Spinal cord (tissue), 10 donors: ENCODE results near the gene PARD3. TPM values are rescaled to one million over a fixed set of nuclear protein-coding genes. Genes with fewer than 3 reads are reported as not detected.
A peak's percentile ranks its signal among the peaks of the same experiment; 100 is the strongest.
"Not testable (repeated sequence)": the region's sequence is repeated elsewhere in the genome, so short reads cannot be mapped to it uniquely, and the experiment has no call there.

Experiments used
- DNase-seq, 6 donors: peaks; one replicate each; pipeline versions ENCODE4 v3.0.0 to v3.0.0-alpha.2; 2013 to 2015; ENCODE audit warnings: low spot score in 6 of 6, low read depth in 4 of 6
- H3K27ac ChIP-seq: one replicate; pipeline ENCODE4 v1.5.1; 2013; ENCODE audit warnings: low read depth, low read length, control low read depth
- H3K27me3 ChIP-seq: one replicate; pipeline ENCODE4 v1.6.1; 2013; ENCODE audit warnings: low read length; ENCODE audit not compliant: control insufficient read depth, insufficient read depth
- H3K36me3 ChIP-seq: one replicate; pipeline ENCODE4 v1.6.1; 2013; ENCODE audit warnings: low read length; ENCODE audit not compliant: control insufficient read depth, insufficient read depth
- H3K4me1 ChIP-seq: one replicate; pipeline ENCODE4 v1.6.1; 2013; ENCODE audit warnings: low read length; ENCODE audit not compliant: control insufficient read depth, insufficient read depth
- H3K4me3 ChIP-seq: one replicate; pipeline ENCODE4 v1.5.1; 2013; ENCODE audit warnings: low read depth, low read length, control low read depth
- H3K9me3 ChIP-seq: one replicate; pipeline ENCODE4 v1.6.1; 2013; ENCODE audit warnings: low read length; ENCODE audit not compliant: control insufficient read depth, insufficient read depth
- WGBS: methylation state at CpG from one replicate; pipeline ENCODE4 v1.1.5; 2013; ENCODE audit warnings: missing lambda C conversion rate; ENCODE audit not compliant: insufficient coverage; 5-methylcytosine and 5-hydroxymethylcytosine counted together
- polyA plus RNA-seq, 2 donors: library from polyadenylated mRNA; unstranded; fragments of 120-200 nt; gene quantifications; one replicate each; pipeline ENCODE4 v1.2.1, GENCODE V29; 2013; ENCODE audit not compliant: insufficient read length in 2 of 2
- total RNA-seq, 2 donors: library from RNA; depleted of rRNA in 1 of 2; stranded (reverse); fragments of 120-200 nt in 1 of 2; fragments of >200 nt in 1 of 2; gene quantifications; one replicate each; pipeline versions ENCODE4 v1.2.3 to v1.2.4, GENCODE V29; 2013 to 2014
- donor health status: healthy.

PARD3 gene
- total and polyA plus RNA-seq, 4 donors = 29.5 to 94.3 (median 47.1) TPM

GRCh38 chr10:34438741-34439140 is 376.4 kb downstream of the PARD3 start:
- H3K27me3 ChIP-seq = no peaks in the 10 kb centered on the region
- no peak for DNase-seq
- 81% methylated on average over 4 of the region's 4 CpGs for whole genome bisulfite sequencing

DNA sequence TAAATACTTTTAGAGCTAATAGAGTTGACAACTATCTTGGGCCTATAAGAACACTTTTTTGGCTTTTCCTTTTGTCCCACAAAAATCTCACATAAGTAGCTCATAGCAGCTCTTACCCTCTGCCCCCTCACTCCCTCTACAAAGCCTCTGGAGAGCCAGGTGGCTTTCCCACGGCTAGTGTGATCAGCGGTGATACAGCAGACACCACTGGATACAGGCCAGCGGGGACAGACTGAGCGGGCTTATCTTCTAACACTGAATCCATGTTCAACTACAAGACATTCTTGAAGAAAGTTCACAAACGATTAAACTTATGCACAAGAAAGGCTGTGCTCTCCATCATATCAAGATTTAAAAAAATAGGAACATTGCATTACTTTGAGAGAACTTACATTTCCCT is 377.2 kb downstream of the PARD3 start:
- Histone ChIP-seq H3K9me3 (no peaks in the 10 kb centered on the region), H3K4me1 (no peaks in the 10 kb centered on the region), H3K27me3 (no peaks in the 10 kb centered on the region), H3K27ac (no peak overlapping the region), H3K4me3 (no peak overlapping the region), H3K36me3 (no peaks in the 10 kb centered on the region)
- 60% methylated on average over 1 of the region's 5 CpGs for WGBS
- no peak for DNase-seq

More at GRCh38 chr10:34438741-34439140, 376.4 kb downstream of the PARD3 start:
- Histone ChIP-seq H3K27ac (no peak overlapping the region), H3K4me1 (no peaks in the 10 kb centered on the region), H3K36me3 (no peaks in the 10 kb centered on the region), H3K4me3 (no peak overlapping the region), H3K9me3 (no peaks in the 10 kb centered on the region)

DNA sequence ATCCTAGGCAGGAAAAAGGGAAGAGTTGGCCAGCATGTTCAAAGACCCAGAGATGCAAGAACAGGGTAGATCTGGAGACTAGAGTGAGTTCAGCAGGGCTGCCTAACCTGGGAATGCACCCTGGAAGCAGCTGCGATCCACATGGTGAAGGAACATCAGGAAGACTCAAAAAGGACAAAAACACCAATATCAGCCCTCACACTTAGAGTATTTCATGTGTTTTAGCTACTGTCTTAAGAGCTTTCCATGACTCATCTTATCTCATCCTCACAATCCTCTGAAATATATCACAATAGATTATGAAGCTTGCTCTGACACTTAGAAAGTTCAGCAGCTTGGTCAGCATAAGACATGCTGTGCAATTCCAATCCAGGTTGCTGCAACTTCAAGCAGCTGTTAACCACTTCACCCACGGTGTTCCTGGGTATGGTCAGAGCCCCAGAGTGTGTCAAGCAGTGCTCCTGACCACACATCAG is 380.9 kb downstream of the PARD3 start:
- H3K27ac ChIP-seq = peak overlapping the region; percentile 21
- no peaks in the 10 kb centered on the region for H3K27me3 ChIP-seq
- no peaks in the 10 kb centered on the region for H3K9me3 ChIP-seq
- WGBS = 83% methylated on average over 2 of the region's 2 CpGs
- H3K4me3 ChIP-seq = no peak overlapping the region
- H3K36me3 ChIP-seq = no peaks in the 10 kb centered on the region
- H3K4me1 ChIP-seq = no peaks in the 10 kb centered on the region
- peak in 1 of 6 donors; percentile 8 for DNase-seq

DNA sequence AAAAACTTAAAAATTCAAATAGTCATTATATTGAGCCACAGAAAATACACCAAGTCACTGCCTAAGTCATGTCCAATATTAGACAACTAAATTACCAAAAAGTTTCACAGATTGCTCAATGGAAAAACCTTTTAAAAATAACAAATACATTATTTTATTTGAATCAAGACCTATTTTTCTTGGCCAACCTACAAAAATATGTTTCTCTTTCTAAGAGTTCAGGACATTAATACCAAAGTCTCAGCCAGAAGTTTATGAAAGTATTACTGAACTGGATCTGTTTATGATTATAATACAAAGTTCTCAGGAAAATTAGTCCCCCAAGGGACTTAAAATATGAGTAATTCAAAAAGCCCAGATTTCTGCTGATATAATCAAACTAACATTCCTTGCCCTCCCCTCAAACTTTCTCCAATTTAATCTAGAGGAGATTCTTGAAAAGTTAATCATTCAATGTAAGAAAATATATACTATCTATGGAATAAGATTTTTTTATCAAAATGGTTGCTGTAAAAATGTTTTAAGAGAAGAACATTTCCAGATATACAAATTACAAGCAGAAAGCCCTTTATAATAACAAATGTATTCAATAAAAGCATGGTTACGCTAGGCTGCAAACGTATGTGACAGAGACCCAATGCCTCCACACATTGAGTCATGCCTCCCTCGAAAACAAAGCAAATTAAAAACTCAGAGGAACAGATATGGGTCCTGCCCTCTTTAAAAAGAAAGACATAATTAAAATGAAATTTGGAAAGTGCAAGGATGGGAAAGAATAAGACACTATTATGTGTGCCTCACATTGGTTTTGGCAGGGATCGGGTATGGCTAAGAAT is 381.6 kb downstream of the PARD3 start:
- Histone ChIP-seq H3K27ac (peak overlapping the region; percentile 36), H3K36me3 (no peaks in the 10 kb centered on the region), H3K4me3 (no peak overlapping the region), H3K27me3 (no peaks in the 10 kb centered on the region), H3K4me1 (no peaks in the 10 kb centered on the region), H3K9me3 (no peaks in the 10 kb centered on the region)
- WGBS = 63% methylated on average over 1 of the region's 4 CpGs
- DNase-seq = peak in 1 of 6 donors; percentile 35

DNA sequence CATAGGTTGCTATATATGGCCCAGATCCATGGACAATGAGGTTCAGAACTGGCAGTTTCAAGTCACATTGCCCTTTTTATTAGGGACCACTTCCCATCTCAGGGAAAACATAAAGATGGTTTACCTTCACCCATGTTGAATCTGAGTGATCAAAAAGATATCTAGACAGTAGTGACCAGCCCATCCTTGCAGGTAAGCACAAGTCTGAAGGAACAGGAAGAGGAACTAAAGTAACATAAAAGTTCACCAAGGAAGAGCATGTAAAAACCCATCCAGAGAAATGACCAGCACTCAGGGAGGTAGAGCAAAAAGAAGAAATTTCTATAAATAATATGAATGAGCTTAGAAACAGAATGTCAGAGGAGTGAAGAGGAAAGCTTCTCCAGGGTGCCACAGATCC is 382.5 kb downstream of the PARD3 start:
- no peaks in the 10 kb centered on the region for H3K27me3 ChIP-seq
- no peaks in the 10 kb centered on the region for H3K4me1 ChIP-seq
- H3K27ac ChIP-seq = no peak overlapping the region
- no peaks in the 10 kb centered on the region for H3K9me3 ChIP-seq
- H3K36me3 ChIP-seq = no peaks in the 10 kb centered on the region
- no peak overlapping the region for H3K4me3 ChIP-seq
- no peak for DNase-seq

DNA sequence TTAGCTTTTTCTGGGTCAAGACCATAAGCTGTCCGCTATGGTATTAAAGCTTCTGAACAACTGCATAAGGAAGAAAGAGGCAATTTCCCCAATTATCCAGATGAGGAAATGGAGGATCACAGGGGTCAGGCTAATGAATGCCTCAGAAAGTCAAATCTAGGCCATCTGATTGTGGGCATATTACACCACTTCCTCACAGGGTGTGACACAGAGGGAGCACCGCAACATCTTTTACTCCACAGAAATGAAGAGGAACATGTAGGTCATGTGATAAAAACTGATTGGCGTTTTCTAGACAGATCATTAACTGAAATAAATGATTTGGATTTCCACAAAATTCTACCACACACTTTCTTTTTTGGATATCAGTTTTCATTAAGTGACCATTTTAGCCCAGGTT is 384.4 kb downstream of the PARD3 start:
- Histone ChIP-seq H3K9me3 (no peaks in the 10 kb centered on the region), H3K4me3 (no peak overlapping the region), H3K27ac (no peak overlapping the region), H3K27me3 (no peaks in the 10 kb centered on the region), H3K4me1 (no peaks in the 10 kb centered on the region), H3K36me3 (no peaks in the 10 kb centered on the region)
- no peak for DNase-seq
- WGBS = no CpG with 5 or more reads among the region's 3 CpGs

- H3K27me3 ChIP-seq = no peaks in the 10 kb centered on the region
- no CpG with 5 or more reads among the region's 3 CpGs for WGBS
- H3K9me3 ChIP-seq = no peaks in the 10 kb centered on the region
- no peak overlapping the region for H3K4me3 ChIP-seq
- H3K27ac ChIP-seq = no peak overlapping the region
- no peak for DNase-seq
- H3K4me1 ChIP-seq = no peaks in the 10 kb centered on the region
- no peaks in the 10 kb centered on the region for H3K36me3 ChIP-seq
These were observed 386.6 kb downstream of the PARD3 start for GRCh38 chr10:34428501-34428900.

GRCh38 chr10:34427911-34428216 is 387.2 kb downstream of the PARD3 start:
- Histone ChIP-seq H3K9me3 (no peaks in the 10 kb centered on the region), H3K4me1 (no peaks in the 10 kb centered on the region), H3K4me3 (no peak overlapping the region), H3K27ac (no peak overlapping the region), H3K27me3 (no peaks in the 10 kb centered on the region), H3K36me3 (no peaks in the 10 kb centered on the region)
- no CpG with 5 or more reads among the region's 3 CpGs for WGBS
- DNase-seq = no peak

DNA sequence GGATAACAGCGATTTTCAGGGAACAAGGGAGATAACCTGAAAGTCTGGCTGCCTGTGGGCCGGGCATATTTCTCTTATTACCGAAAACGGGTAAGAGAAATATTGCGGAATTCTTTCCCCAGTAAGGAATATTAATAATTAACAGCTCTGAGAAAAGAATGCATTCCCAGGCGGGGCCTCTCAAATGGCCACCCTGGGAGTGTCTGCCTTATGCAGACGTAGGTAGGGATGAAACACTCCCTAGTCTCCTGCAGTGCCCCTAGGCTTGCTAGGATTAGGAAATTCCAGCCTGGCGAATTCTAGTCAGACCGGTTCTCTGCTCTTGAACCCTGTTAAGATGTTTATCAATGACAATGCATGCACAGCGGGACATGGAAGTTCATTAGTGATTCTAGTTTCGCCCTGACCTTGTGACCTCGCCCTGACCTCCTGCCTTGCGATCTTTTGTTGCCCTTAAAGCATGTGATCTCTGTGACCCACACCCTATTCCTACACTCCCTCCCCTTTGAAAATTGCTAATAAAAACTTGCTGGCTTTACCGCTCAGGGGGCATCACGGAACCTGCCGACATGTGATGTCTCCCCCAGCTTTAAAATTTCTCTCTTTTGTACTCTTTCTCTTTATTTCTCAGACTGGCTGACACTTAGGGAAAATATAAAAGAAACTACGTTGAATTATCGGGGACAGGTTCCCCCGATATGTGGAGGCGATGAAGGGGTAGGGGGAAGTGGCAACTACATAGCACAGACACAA is 387.8 kb downstream of the PARD3 start:
- not testable (repeated sequence) for H3K36me3 ChIP-seq, H3K4me1 ChIP-seq, H3K4me3 ChIP-seq, H3K27ac ChIP-seq, DNase-seq, H3K27me3 ChIP-seq, H3K9me3 ChIP-seq
- WGBS = 33% methylated on average over 5 of the region's 20 CpGs
